NCI-H524 (cell line): ENCODE data around the gene UCN.
A peak's percentile ranks its signal among the peaks of the same experiment; 100 is the strongest.
"Not testable (repeated sequence)": the region's sequence is repeated elsewhere in the genome, so short reads cannot be mapped to it uniquely, and the experiment has no call there.

ENCODE experiments used
- DNase-seq, 2 experiments: peaks; one replicate each; lab custom pipeline; 2025; lab: John Stamatoyannopoulos, UW

Gene UCN

GRCh38 chr2:27308359-27308881 is at the start of gene UCN:
UCN (minus strand) TSS chr2:27308445; CDS start chr2:27307895, 550 bp downstream.
- DNase-seq, result peak in 1 of 2 experiments; percentile 35

- peak; percentile 99 for DNase-seq
Observed at GRCh38 chr2:27356382-27357181, 48.3 kb upstream of the UCN start, which contains the start of gene GTF3C2. GTF3C2 (minus strand) TSS chr2:27356764; CDS start chr2:27343554, 13,210 bp downstream.

- peak; percentile 24 to 71 for DNase-seq
Observed at GRCh38 chr2:27356056-27356381, 47.8 kb upstream of the UCN start.

GRCh38 chr2:27354597-27354927 is 46.3 kb upstream of the UCN start:
- DNase-seq, result no peak

- peak in 1 of 2 experiments; percentile 36 for DNase-seq
Observed at GRCh38 chr2:27353762-27354596, 45.7 kb upstream of the UCN start.

GRCh38 chr2:27353386-27353761 is 45.1 kb upstream of the UCN start:
- not testable (repeated sequence) for DNase-seq

- no peak for DNase-seq
Observed at GRCh38 chr2:27351802-27352598, 43.8 kb upstream of the UCN start.

GRCh38 chr2:27350106-27350693 is 42.0 kb upstream of the UCN start:
- DNase-seq, result no peak

GRCh38 chr2:27347641-27348040 is 39.4 kb upstream of the UCN start:
- DNase-seq, result peak in 1 of 2 experiments; percentile 31

- DNase-seq, result no peak
Observed at GRCh38 chr2:27336173-27336572, 27.9 kb upstream of the UCN start.

GRCh38 chr2:27335311-27335710 is 27.1 kb upstream of the UCN start:
- no peak for DNase-seq

- DNase-seq, result no peak
Observed at GRCh38 chr2:27324720-27325119, 16.5 kb upstream of the UCN start.

- DNase-seq, result no peak
Observed at GRCh38 chr2:27323596-27324285, 15.5 kb upstream of the UCN start.

- DNase-seq, result peak; percentile 84 to 90
Observed at GRCh38 chr2:27322766-27323595, 14.7 kb upstream of the UCN start, which contains the start of gene MPV17. MPV17 (minus strand) TSS chr2:27323097; CDS start chr2:27322517, 580 bp downstream.

GRCh38 chr2:27322301-27322765 is 14.1 kb upstream of the UCN start:
- no peak for DNase-seq

GRCh38 chr2:27320958-27321543 is 12.8 kb upstream of the UCN start:
- peak in 1 of 2 experiments; percentile 52 for DNase-seq

- DNase-seq, result not testable (repeated sequence)
Observed at GRCh38 chr2:27319839-27320238, 11.6 kb upstream of the UCN start.

- no peak for DNase-seq
Observed at GRCh38 chr2:27316655-27317412, 8.6 kb upstream of the UCN start.

- DNase-seq, result no peak
Observed at GRCh38 chr2:27315122-27315521, 6.9 kb upstream of the UCN start.
